DOHH2 (cell line): ENCODE data around the gene C19orf73.

Experiments
- H3F3A ChIP-seq: fragments of 200-600 bp; sonication (generic), shearing (Covaris generic); 2 replicates; pipeline ENCODE4 v1.6.0; 2016; ENCODE audit warnings: antibody characterized with exemption, mild to moderate bottlenecking; ENCODE audit not compliant: control insufficient read depth, insufficient read depth
- H3K27ac ChIP-seq: fragments of 200-600 bp; sonication (generic); 2 replicates; pipeline ENCODE4 v1.5.1; 2014; ENCODE audit warnings: low read depth, mild to moderate bottlenecking, low read length, moderate library complexity
- H3K27me3 ChIP-seq: fragments of 200-600 bp; sonication (generic); 2 replicates; pipeline ENCODE4 v1.6.1; 2014; ENCODE audit warnings: mild to moderate bottlenecking, low read length, mixed read lengths; ENCODE audit not compliant: control insufficient read depth
- H3K36me3 ChIP-seq: fragments of 200-600 bp; sonication (generic); 2 replicates; pipeline ENCODE4 v1.6.1; 2014; ENCODE audit warnings: mild to moderate bottlenecking, low read length, moderate library complexity, mixed read lengths; ENCODE audit not compliant: control insufficient read depth
- H3K4me1 ChIP-seq: fragments of 200-600 bp; sonication (generic); 2 replicates; pipeline ENCODE4 v1.6.1; 2014; ENCODE audit warnings: mild to moderate bottlenecking, low read length, mixed read lengths; ENCODE audit not compliant: control insufficient read depth
- H3K4me2 ChIP-seq: fragments of 200-600 bp; sonication (generic); 2 replicates; pipeline ENCODE4 v1.6.0; 2014; ENCODE audit warnings: mild to moderate bottlenecking, low read length, moderate library complexity
- H3K4me3 ChIP-seq: fragments of 200-600 bp; sonication (generic); 2 replicates; pipeline ENCODE4 v1.5.1; 2014; ENCODE audit warnings: mild to moderate bottlenecking, low read length, mixed read lengths
- H3K79me2 ChIP-seq: fragments of 200-600 bp; sonication (generic); 2 replicates; pipeline ENCODE4 v1.6.1; 2014; ENCODE audit warnings: mild to moderate bottlenecking, low read length, mixed read lengths; ENCODE audit not compliant: control insufficient read depth
- H3K9me2 ChIP-seq: fragments of 200-600 bp; sonication (generic); replicated peaks from 2 replicates; pipeline ENCODE4 v1.6.1; 2014; ENCODE audit warnings: mild to moderate bottlenecking, low read length, mixed read lengths; ENCODE audit not compliant: control insufficient read depth
- H3K9me3 ChIP-seq: fragments of 200-600 bp; sonication (generic); 2 replicates; pipeline ENCODE4 v1.6.1; 2014; ENCODE audit warnings: antibody characterized with exemption, low read length, mixed read lengths; ENCODE audit not compliant: control insufficient read depth, insufficient read depth
- H4K20me1 ChIP-seq: fragments of 200-600 bp; sonication (generic); 2 replicates; pipeline ENCODE4 v1.6.0; 2014; ENCODE audit warnings: low read depth, mild to moderate bottlenecking, antibody characterized with exemption, low read length, moderate library complexity; ENCODE audit not compliant: control insufficient read depth, insufficient read depth
- EZH2phosphoT487 ChIP-seq: fragments of 200-600 bp; sonication (generic); IDR thresholded peaks from 2 replicates; pipeline ENCODE4 v1.6.1; 2017; ENCODE audit warnings: borderline replicate concordance, mild to moderate bottlenecking, antibody characterized with exemption, low read length, moderate library complexity, mixed read lengths
- TF ChIP-seq, protein P1 (sequence below): fragments of 200-600 bp; sonication (generic); IDR thresholded peaks from one replicate; pipeline ENCODE4 v1.5.1; 2014; ENCODE audit warnings: antibody characterized with exemption, mild to moderate bottlenecking, low read depth, low read length; ENCODE audit not compliant: poor library complexity, severe bottlenecking

The C19orf73 gene, protein sequence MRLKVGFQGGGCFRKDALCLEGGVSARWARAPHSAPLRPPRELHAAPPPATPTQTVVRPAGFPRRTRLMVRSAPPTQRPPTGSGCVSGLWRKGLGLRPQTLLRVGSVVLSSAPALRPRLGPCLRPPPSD

DNA sequence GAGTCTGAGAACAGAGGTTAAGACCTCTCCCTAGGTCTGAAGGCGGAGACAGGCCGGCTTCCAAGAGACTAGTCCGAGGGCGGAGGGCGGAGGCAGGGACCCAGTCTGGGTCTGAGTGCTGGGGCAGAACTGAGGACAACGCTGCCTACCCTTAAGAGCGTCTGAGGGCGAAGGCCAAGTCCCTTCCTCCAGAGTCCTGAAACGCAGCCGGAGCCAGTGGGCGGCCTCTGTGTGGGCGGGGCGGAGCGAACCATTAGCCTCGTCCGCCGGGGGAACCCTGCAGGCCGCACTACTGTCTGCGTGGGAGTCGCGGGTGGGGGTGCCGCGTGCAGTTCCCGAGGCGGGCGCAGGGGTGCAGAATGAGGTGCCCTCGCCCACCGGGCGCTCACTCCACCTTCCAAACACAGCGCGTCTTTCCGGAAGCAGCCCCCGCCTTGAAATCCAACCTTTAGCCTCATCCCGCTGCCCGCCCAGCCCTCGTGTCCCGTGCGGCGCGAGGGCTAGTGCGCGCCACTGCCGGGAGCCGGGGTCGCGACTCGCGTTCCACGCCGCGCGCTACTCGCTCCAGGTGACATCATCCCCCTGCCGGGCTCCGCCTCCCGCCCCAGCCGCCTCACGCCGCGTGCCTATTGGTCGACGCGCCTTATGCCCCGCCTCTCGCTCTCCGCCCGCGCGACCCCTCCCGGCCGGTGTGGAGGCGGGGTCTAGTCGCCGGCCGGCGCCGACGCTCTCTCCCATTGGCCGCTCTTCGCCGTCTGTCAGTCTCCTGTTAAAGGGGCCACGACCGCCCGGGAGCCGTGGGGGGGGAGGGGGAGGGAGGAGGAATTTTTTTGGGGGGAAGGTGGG is at the start of gene C19orf73:
C19orf73 (minus strand) TSS at position 579 of the 846 bp plus-strand sequence; CDS start at position 458, 121 bp downstream.
- H3K79me2 ChIP-seq: no peaks in the 10 kb centered on the region
- H3K27ac ChIP-seq: peak within 1 kb of the TSS; percentile 63
- H3K4me3 ChIP-seq: peak within 1 kb of the TSS; percentile 79
- H3K27me3 ChIP-seq: peaks cover 18% of the 10 kb centered on the region
- H3K9me3 ChIP-seq: no peaks in the 10 kb centered on the region
- H4K20me1 ChIP-seq: no peaks in the 10 kb centered on the region
- H3K4me1 ChIP-seq: peaks cover 33% of the 10 kb centered on the region
- H3K4me2 ChIP-seq: peak within 1 kb of the TSS; percentile 89
- H3K9me2 ChIP-seq: no peaks in the 10 kb centered on the region
- peaks cover 6% of the 10 kb centered on the region; the same call in 1 of the 2 replicates for H3F3A ChIP-seq
- no peak for TF ChIP-seq EZH2phosphoT487
- TF ChIP-seq, protein P1, sequence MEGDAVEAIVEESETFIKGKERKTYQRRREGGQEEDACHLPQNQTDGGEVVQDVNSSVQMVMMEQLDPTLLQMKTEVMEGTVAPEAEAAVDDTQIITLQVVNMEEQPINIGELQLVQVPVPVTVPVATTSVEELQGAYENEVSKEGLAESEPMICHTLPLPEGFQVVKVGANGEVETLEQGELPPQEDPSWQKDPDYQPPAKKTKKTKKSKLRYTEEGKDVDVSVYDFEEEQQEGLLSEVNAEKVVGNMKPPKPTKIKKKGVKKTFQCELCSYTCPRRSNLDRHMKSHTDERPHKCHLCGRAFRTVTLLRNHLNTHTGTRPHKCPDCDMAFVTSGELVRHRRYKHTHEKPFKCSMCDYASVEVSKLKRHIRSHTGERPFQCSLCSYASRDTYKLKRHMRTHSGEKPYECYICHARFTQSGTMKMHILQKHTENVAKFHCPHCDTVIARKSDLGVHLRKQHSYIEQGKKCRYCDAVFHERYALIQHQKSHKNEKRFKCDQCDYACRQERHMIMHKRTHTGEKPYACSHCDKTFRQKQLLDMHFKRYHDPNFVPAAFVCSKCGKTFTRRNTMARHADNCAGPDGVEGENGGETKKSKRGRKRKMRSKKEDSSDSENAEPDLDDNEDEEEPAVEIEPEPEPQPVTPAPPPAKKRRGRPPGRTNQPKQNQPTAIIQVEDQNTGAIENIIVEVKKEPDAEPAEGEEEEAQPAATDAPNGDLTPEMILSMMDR: no peak
- no peaks in the 10 kb centered on the region for H3K36me3 ChIP-seq

DNA sequence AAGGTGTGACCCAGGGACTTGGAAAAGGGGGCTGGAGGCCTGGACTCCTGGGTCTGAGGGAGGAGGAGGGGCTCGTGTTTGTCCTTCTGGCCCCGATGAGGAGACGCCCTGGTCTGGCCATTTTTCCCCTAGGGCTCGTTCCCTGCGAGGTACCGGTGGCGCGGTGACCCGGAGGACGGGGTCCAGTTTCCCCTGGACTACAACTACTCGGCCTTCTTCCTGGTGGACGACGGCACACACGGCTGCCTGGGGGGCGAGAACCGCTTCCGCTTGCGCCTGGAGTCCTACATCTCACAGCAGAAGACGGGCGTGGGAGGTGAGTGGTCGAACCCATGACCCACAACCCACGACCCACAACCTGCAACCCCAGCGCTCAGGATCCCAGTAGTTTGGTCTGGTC is 49.5 kb upstream of the C19orf73 start:
- H3K27me3 ChIP-seq: no peaks in the 10 kb centered on the region
- no peak for TF ChIP-seq EZH2phosphoT487
- TF ChIP-seq, protein P1: no peak
- H3K79me2 ChIP-seq: no peaks in the 10 kb centered on the region
- H3K4me1 ChIP-seq: no peaks in the 10 kb centered on the region
- no peaks in the 10 kb centered on the region for H4K20me1 ChIP-seq
- H3K4me2 ChIP-seq: no peak overlapping the region
- H3K27ac ChIP-seq: no peak overlapping the region
- no peaks in the 10 kb centered on the region for H3K9me3 ChIP-seq
- no peak overlapping the region for H3K4me3 ChIP-seq
- H3K36me3 ChIP-seq: no peaks in the 10 kb centered on the region
- H3F3A ChIP-seq: no peaks in the 10 kb centered on the region
- no peaks in the 10 kb centered on the region for H3K9me2 ChIP-seq

DNA sequence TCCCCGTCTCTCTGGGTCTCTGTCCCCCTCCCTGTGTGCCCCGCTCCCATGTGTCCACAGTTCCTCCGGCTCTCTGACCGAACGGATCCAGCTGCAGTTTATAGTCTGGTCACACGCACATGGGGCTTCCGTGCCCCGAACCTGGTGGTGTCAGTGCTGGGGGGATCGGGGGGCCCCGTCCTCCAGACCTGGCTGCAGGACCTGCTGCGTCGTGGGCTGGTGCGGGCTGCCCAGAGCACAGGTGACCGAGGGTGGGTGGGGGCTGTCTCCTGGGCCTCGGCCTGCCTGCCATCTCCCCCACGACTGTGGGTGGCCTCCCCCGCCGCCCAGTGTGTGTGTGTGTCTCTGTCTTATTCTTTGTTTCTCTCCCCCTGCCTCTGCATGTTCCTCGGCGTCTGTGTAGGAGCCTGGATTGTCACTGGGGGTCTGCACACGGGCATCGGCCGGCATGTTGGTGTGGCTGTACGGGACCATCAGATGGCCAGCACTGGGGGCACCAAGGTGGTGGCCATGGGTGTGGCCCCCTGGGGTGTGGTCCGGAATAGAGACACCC is 49.0 kb upstream of the C19orf73 start:
- no peaks in the 10 kb centered on the region for H3K27me3 ChIP-seq
- no peak for TF ChIP-seq EZH2phosphoT487
- TF ChIP-seq, protein P1: no peak

More for the DNA sequence above, 49.0 kb upstream of the C19orf73 start:
- Histone ChIP-seq H3K9me2 (no peaks in the 10 kb centered on the region), H3K4me1 (no peaks in the 10 kb centered on the region), H3F3A (no peaks in the 10 kb centered on the region), H3K79me2 (no peaks in the 10 kb centered on the region), H3K36me3 (no peaks in the 10 kb centered on the region), H3K4me3 (no peak overlapping the region), H3K27ac (no peak overlapping the region), H4K20me1 (no peaks in the 10 kb centered on the region), H3K4me2 (no peak overlapping the region), H3K9me3 (no peaks in the 10 kb centered on the region)
